GM19324 (cell line): ENCODE data around the gene ERI3.

ENCODE experiments used
- ATAC-seq: cut with Tn5 transposase; IDR thresholded peaks from one replicate; pipeline ENCODE4 v1.9.1; 2021; ENCODE audit warnings: mild to moderate bottlenecking, moderate library complexity; ENCODE audit not compliant: unreplicated experiment, low FRiP score

ERI3 gene

DNA sequence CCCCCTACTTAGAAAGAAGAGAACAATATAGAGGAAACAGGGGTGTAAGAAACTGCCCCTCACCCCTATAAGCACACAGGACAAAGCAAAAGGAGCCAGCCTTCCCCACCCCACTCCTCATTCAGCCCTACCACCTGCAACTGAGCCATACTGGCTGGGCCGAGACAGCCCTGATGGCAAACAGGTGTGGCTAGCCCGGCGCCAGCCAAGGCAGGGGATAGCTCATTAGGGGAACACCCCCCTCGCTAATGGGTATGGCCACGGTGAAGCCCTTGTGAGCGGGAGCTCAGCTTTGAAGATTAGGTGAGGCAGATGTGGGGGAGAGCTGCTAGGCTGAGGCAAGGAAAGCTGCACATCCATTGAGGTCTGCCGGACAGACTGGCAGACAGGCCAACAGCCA, 65.5 kb downstream of the ERI3 start:
- ATAC-seq: no peak

DNA sequence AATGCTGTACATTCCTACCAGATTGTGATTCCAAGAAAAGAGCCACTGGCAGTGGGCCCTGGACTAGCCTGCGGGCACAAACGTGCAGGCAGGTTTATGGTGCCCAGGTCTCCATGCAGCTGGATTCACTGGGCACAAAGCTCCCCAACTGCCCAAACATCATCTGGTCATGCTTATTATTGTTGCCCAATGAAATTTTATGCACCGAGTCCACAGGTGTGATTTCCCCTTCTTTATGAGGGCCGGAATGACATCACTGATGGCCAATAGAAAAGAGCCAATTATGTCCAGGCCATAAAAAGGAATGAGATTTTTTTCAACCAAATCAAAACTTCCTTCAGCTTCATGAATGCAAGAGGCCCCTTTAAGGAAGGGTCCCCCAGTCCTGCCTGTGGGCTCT, 66.2 kb downstream of the ERI3 start:
- ATAC-seq: no peak

DNA sequence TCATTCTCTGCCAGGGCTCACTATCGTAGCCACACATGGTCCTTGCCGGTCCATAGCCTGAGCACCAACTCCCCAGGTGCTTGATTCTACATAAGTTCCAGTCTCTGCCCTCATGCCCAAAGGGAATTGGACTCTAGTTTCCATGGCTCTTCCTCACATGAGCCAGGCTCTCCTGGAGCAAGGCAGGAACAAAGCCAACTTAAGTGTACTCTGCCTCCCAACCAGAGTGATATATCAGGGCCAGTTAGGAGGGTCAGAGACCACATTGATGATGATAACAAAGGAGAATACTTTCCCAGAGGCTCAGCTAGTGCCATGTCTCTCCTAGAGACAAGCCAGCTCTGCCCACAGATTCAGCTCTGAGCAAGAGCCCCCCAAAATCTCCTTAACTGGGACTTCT, 70.9 kb downstream of the ERI3 start:
- no peak for ATAC-seq

DNA sequence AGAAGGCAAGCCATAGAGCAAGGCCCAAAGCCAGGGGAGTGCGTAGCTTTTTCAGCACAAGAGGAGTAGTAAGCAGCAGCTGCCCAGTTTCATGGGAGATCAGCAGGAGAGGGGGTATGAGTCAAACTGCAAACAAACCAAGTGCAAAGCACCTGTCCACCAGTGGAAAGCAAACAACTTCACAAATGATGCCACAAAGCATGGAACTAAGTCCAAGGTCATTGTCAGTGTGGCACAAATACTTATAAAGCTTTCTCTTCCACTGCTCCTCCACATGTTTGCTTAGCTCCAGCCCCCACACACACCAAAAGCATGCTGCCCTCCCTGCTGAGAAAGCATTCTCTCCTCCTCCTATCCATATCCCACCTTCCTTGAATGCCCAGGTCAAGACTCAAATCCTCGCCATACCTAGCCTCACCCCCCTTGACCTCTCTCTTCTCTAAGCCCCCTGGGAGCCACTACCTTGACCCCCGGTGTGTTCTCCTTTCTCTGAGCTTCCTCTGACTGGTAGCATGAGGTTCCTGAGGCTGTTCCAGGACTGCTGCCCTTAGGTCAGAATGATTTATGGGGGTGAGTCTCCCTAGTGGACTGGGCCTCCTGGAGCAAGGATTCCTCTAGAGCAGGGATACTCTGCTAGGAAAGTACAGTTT, 71.4 kb downstream of the ERI3 start:
- no peak for ATAC-seq

DNA sequence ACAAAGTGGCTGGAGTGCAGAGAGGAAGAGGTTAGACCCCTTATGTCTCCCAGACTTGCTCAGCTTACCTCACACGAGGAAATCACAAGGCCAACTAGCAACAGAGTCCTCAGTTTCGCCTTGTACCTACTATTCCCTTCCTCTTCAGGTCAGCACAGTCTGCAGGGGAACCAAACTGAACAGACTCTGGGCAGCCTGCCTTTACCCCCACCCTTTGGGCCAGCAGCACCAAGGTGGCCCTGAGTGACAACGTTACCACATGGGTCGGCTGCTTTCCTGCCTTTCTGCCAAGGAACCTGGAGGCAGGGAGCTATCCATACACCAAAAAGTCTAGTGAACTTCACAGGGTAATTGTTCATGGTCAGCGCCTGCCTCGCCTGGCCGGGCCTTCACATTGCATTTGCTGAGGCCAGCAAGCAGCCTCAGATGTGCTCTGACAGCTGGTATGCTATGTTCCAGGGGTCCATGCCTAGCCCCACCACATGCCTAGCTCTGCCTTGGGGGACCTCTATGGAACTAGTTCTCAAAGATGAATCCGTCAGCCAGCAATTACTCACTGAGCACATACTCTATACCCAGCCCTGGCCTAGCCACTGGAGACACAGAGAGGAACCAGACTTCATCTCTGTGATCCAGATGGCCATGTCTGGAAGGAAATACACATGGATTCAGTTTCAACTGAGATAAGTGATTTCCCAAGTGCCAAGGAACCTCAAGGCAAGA, 72.2 kb downstream of the ERI3 start:
- no peak for ATAC-seq

DNA sequence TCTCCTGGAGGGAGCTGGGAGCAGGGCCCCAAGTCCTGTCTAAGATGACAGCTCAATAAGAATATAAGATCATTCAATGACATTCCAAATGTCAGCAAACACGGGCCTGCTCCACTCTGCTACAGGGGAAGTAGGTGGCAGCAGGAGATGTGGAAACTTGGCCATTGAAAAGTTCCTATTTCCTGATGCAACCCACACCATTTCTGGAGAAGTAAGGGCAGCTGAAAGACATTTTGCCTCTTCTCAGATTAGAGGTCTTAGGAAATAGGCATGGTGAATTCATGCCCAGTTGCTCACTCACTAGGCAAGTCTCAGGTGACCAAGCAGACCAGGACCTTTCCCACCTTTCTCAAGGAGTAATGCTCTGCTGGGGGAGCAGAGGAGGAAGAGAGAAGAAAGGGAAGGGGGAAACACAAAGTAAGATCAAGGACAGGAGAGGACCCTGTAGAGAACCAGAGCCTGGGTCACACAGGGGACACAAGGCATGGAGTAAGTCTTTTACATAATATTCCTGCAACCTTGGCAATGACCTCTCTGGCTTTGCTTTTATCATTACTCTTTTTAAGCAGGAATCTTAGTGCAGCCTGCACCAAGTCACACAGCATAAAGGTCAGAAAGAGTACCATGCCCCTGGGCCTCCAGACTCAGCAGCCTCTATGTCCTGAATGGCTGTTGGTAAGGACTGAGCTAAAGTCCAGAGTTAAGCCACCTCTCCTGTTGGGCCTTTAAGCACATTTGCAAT, 72.9 kb downstream of the ERI3 start:
- no peak for ATAC-seq

DNA sequence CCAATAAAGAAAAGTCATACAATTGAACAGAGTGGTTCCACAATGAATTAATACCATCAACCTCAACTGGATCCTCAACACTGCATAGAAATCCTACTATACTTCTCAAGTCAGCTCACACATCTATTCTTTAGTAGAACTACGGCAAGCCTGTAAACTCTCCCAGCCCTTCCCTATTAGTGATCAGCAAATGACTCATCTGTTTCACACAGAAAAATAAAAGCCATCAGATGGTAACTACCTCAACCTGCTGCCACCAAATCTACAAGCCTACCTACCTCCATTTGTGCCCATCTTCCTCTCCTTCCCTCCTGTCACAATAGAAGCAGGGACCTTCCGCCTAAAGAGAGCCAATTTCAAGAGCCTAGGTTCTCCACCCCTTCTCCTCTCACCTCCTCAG, 78.2 kb downstream of the ERI3 start:
- no peak for ATAC-seq

DNA sequence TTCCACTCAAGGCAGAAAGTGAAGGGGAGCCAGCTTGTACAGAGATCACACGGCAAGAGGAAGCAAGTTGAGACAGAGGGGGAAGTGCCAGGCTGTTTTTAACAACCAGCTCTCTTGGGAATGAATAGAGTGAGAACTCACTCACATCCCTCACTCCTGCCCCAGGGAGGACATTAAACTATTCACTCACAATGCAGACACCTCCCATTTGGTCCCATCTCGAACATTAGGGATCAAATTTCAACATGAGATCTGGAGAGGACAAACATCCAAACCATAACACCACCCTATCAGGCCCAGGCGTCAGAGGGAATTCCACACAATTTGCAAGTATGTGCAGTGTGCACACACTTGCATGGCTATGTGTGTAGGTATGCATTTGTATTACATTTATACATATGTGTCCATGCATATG, 79.1 kb downstream of the ERI3 start:
- no peak for ATAC-seq

DNA sequence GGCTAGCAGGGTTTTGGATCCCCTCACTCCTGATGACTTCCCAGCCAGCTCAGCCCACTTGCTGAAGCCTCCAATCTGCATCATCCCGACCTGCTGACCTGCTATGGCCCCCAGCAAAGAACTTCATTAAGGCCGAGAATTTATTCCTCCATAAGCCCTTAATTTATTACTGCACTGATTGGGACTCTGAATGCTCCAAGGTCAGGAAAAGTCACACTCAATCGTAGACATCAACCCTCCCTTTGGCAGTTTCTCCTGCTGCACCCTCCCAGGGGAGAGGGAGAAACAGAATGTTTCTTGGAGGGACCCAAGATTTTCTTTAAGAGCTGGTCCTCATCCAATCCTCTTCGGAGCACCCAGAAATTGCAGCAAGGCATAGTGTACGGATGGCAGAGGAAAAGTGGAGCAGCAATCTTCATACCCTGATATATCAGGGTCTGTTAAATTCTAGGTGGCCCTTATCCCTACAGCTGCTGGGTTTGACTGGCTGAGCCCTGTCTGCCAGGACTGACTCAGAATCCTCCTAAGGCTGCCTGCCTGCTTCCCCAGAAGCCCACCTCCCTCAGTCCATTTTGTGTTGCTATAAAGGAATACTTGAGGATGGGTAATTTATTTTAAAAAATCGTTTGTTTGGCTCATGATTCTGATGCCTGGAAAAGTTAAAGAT, 79.6 kb downstream of the ERI3 start:
- ATAC-seq: no peak

DNA sequence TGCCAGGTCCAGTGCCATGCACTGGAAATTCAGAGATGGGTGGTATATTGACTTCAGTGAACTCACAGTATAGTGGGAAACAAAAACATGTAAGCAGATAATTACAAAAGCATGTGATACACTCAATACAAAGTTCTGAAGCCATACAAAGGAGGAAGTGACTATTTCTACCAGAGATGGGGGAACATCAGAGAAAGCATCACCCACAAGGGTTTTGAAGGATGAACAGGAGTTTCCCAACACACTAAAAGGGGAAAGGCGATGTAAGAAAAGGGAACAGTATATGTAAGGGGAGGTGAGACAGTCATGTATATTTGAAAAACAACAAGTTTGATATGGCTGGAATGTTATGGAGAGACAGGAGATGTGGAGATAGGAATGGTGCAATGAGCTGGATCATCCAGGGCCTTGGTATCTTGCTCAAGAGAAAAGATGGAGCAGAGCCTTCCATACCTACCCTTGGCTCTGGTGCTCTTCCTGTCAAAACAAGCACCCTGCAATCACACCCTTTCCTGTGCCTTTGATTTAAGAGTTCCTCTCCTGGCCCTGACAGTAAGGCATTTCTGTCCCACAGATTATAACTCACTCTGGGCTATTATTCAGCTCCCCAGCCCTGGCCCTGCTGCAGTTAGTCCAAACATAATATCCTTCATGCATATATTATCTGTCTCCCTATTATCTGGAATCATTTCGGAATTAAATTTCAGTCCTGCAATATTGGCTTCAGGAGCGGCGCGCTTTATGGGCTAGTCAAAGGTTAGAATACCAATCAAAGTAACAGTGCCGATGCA, 81.3 kb downstream of the ERI3 start:
- no peak for ATAC-seq

DNA sequence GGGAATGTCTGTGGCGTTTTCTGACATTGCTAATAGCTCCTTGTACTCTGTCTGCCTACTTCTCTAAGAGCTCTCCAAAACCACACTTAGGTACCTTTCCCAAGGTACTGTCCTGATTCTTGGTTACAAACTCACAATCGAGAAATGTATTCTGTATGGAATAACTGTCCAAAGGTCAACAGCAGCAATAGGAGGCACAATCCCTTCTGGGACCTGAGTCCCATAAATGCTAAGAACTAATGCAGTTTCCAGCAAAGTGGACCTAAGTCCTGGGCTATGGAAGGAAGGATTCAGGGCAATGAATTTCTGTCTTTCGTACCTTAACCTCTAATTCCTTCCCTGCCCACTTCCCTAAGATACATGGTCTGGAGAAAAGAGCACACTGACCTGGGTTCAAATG, 82.1 kb downstream of the ERI3 start:
- no peak for ATAC-seq

DNA sequence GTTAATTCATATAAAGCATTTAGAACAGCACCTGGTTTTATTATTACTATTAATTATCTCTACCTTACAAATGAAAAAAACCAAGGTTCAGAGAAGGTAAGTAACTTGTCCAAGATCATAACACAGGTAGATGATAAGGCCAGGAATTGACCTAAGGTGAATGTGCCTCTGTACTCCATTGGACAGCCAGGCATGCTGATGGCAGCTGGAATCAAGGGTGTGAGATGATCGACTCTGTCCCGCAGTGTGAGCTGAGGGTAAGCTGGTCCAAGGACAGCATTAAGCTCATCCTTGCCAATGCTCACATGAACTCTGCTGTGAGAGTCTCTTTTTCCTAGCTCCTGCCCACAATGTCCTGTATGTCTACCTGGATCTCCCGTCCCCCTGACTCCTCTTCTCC, 83.4 kb downstream of the ERI3 start:
- no peak for ATAC-seq

DNA sequence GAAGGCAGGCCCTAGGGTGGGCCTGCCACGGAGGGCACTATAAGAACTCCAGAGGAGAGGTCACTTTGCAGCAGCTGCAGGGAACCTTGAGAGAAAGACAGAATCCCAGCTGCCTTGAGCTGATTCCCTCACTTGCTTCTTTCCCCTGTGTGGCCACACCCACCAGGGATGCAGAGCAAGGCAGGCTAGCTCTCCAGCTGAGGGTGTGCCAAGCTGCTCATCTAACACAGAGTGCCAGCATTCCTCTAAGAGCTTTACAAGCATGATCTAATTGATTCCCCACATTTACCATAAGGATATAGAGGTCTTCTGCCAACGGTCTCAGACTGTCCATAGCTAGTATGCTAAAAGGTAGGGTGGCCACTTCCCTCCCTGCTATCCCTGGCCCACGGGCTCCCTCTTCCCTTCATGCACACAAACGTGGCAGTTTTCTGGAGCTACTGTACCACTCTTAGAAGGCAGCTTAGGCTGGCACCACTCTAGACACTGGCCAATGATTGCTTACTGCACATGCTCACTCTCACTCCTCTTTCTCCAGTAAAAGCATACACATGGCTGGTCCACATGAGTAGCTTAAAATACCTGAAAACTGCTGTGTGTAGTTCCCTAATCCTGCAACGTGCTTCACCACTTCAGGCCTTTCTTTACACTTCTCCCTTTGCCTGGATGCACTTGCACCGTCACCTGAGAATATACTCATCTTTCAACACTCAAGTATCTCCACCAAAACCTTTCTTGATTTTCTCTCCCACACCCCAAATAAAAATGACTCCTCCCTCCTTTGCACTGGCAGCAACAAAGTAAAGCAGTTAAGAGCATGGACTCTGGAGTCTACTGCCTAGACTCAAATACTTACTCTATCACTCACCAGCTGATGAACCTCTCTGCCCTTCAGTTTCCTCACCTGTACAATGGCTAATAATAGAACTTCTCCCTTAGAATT, 84.1 kb downstream of the ERI3 start:
- ATAC-seq: no peak

DNA sequence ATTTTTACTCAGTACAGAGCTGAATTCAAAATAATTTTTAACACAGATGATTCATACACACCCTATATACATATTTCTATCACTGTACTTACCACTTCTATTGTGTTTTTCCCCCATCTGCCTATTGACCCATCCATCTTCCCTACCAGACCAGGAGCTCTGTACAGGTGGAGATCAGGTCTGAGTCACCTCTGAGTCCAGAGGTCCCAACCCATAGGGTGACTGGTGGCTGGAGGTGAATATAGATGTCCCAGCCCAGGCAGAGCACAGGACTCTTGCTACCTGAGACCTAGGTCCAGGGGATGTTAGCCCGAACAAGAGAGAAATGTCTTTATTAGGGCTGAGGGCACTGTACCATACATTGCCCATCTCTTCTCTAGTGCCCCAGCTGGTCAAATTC, 87.0 kb downstream of the ERI3 start:
- no peak for ATAC-seq

DNA sequence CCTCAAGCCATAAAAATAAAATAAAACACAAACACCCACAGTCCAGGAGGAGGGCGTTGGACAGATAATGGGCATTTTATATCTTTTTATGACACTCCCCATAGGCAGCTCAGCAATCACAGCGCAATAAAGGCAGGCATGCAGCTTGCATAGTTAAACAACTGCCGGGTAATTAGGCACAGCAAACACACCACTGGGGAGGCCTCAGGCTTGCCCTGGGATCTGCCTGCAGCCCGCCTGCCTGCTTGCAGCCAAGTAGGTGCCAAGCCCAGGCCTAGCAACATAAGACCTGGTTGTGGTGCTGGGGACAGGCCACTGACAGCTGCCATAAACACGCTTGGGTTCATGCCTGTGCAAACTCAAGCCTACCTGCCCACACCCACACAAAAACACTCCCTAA, 87.6 kb downstream of the ERI3 start:
- ATAC-seq: no peak

DNA sequence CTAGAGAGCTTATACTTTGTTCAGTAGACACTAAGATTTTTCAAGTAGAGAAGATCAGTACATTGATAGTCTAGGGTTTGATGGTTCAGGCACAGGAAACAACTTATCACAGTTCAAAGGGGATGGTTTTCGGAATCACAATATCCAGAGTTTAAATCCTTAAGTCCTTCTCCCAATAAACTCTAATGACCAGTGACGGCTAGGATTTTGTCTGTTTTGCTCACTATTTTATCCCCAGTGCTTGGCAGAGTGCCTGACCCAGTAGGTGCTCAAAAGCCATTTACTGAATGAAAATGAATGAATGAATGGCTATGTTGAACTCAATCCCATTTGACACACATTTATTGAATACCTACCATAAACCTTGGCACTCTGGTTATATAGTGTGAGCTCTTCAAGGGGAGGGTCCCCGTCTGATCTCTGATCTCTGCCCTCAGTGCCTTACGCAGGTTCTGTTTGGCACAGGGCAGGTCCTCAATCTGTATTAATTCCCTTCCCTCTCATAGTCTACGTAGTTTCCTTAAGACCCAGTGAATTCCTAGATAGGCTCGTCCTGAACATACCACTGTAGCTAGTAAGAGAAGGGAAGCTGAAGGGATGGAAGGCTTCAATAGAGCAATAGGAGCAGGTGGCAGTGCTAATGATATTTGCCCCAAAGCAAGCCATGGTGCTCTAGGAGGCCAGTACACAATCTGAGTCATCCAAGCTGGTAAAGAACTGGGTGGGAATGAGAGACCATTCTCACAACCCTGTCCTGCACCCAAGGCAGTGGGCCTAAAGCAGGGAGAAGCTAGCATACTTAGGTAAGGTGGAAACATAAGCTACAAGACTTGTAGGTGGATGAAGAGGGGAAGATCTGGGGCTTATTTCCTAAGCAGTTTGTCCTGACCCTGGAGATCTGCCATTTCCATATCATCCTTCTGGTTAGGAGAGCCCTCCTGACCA, 88.4 kb downstream of the ERI3 start:
- ATAC-seq: no peak

DNA sequence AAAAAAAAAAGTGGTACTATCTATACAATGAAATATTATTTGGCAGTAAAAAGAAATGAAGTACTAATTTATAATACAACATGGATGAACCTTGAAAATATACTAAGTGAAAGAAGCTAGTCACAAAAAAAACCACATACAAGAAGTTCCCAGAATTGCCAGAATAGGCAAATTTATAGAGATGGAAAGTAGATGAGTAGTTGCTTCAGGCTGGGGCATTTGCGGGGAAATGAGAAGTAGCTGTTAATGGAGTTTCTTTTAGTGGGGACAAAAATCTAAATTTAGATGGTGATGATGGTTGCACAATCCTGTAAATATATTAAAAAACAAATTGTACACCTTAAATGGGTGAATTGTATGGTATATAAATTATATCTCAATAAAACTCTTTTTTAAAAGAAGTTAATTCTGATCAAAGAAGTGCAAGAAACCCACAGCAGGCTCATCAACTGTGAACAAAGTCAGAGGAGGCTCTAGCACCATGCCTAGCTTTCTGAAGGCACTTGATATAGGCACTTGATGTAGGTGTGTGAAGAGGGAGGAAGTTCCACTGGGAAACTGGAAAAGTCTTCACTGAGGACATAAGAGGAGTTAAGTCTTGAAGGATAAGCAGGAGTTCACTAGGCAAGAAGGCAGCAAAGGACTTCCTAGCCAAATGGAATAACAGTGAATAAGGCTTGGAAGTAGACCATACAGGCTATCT, 89.2 kb downstream of the ERI3 start:
- ATAC-seq: no peak

DNA sequence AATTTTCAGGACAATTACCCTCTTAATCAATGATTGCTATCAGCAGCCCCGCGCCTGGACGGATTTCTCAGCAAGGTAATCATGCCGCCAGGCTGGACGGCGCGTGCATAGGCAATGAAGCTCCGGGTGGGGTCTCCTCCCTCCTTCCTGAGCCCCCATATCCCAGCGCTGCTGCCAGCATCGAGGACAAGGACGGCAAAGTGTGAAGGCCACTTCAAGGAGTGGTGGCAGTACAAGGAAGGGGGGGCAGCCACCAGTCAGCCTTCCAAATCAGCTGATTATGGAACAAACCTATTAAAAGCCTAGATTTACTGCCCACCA, 90.6 kb downstream of the ERI3 start:
- ATAC-seq: no peak
